Right atrium auricular region (tissue), 2 donors: Measurements from ENCODE around the gene PLPP6. TPM values are rescaled to one million over a fixed set of nuclear protein-coding genes. Genes with fewer than 3 reads are reported as not detected.

Source experiments
- DNase-seq: peaks from one replicate; pipeline ENCODE4 v3.0.0-alpha.2; 2019; ENCODE audit warnings: low spot score
- H3K27ac ChIP-seq, 2 donors: fragments of 200-600 bp; sonication (generic); 1 replicate in 1 of 2; 2 replicates in 1 of 2; pipeline ENCODE4 v1.5.1; 2016 to 2019
- H3K27me3 ChIP-seq, 2 donors: fragments of 200-600 bp; sonication (generic); one replicate each; pipeline versions ENCODE4 v1.5.1 to v1.6.0; 2017 to 2019
- H3K36me3 ChIP-seq: fragments of 200-600 bp; sonication (generic); one replicate; pipeline ENCODE4 v1.5.1; 2016
- H3K4me1 ChIP-seq, 2 donors: fragments of 200-600 bp; sonication (generic); one replicate each; pipeline versions ENCODE4 v1.5.1 to v1.6.0; 2017 to 2019
- H3K4me3 ChIP-seq, 2 donors: fragments of 200-600 bp; sonication (generic); 1 replicate in 1 of 2; 2 replicates in 1 of 2; pipeline ENCODE4 v1.5.1; 2017 to 2019; ENCODE audit warnings: mild to moderate bottlenecking in 1 of 2, moderate library complexity in 1 of 2
- H3K9me3 ChIP-seq, 2 donors: fragments of 200-600 bp; sonication (generic); one replicate each; pipeline ENCODE4 v1.5.1; 2019
- CTCF ChIP-seq, 2 donors: fragments of 200-600 bp; sonication (generic); IDR thresholded peaks; one replicate each; pipeline ENCODE4 v1.5.1; 2019; ENCODE audit warnings: antibody characterized with exemption in 2 of 2
- total RNA-seq, 2 donors: library from RNA; depleted of rRNA; stranded (reverse); fragments of >200 nt; gene quantifications; one replicate each; pipeline ENCODE4 v1.1.0, GENCODE V29; 2016

PLPP6 gene
- total RNA-seq, 2 donors from 2014 or later: 3.9 to 4.1 TPM

GRCh38 chr9:4670591-4670990 lies 8.5 kb downstream of the PLPP6 start:
- Histone ChIP-seq H3K4me3 (no peak overlapping the region), H3K4me1 (peaks cover 0 to 11% of the 10 kb centered on the region in 2 donors), H3K27ac (no peak overlapping the region), H3K9me3 (no peaks in the 10 kb centered on the region), H3K27me3 (no peaks in the 10 kb centered on the region), H3K36me3 (no peaks in the 10 kb centered on the region)
- no peak for TF ChIP-seq CTCF (IDR thresholded peaks at IDR 0.05)
- DNase-seq: no peak

GRCh38 chr9:4671737-4672136 lies 9.6 kb downstream of the PLPP6 start:
- Histone ChIP-seq H3K4me3 (no peak overlapping the region), H3K27me3 (no peaks in the 10 kb centered on the region), H3K4me1 (peaks cover 0 to under 1% of the 10 kb centered on the region in 2 donors), H3K27ac (no peak overlapping the region), H3K36me3 (no peaks in the 10 kb centered on the region), H3K9me3 (no peaks in the 10 kb centered on the region)
- TF ChIP-seq CTCF (IDR thresholded peaks at IDR 0.05): no peak
- no peak for DNase-seq

- no peaks in the 10 kb centered on the region for H3K9me3 ChIP-seq
- TF ChIP-seq CTCF (IDR thresholded peaks at IDR 0.05): no peak
- DNase-seq: no peak
- H3K27ac ChIP-seq: no peak overlapping the region
- no peaks in the 10 kb centered on the region for H3K36me3 ChIP-seq
- no peak overlapping the region for H3K4me3 ChIP-seq
- H3K4me1 ChIP-seq: peaks cover 0 to 4% of the 10 kb centered on the region in 2 donors
- H3K27me3 ChIP-seq: no peaks in the 10 kb centered on the region
These were observed 12.7 kb downstream of the PLPP6 start for GRCh38 chr9:4674783-4675182.

DNA sequence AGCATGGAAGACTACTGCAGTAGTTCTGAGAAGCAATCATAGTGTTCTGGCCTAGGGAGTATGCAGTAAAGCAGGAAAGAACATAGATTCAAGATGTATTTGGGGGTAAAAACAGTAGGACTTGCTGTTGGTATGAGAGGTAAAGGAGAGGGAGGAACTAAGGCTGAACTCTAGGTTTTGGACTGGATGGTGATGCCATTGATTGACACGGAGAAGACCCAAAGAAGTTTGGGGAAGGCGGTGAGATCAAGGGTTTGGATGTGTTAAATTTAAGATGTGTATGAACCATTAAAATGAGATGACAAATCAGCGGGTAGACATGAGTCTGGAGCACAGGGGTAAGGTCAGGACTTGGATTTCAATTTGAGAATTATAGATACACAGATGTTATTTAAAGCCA lies 15.3 kb downstream of the PLPP6 start:
- H3K36me3 ChIP-seq: no peaks in the 10 kb centered on the region
- no peak overlapping the region for H3K4me3 ChIP-seq
- no peaks in the 10 kb centered on the region for H3K27me3 ChIP-seq
- H3K9me3 ChIP-seq: no peaks in the 10 kb centered on the region
- DNase-seq: no peak
- H3K4me1 ChIP-seq: peaks cover 0 to 19% of the 10 kb centered on the region in 2 donors
- TF ChIP-seq CTCF (IDR thresholded peaks at IDR 0.05): no peak
- H3K27ac ChIP-seq: no peak overlapping the region

- no peak for TF ChIP-seq CTCF (IDR thresholded peaks at IDR 0.05)
- Histone ChIP-seq H3K27ac (peak overlapping the region; percentile 96 to 98), H3K4me1 (peaks cover 0 to 19% of the 10 kb centered on the region in 2 donors), H3K9me3 (no peaks in the 10 kb centered on the region), H3K36me3 (no peaks in the 10 kb centered on the region), H3K27me3 (no peaks in the 10 kb centered on the region), H3K4me3 (peak overlapping the region; percentile 78 to 90)
- DNase-seq: no peak
These were observed 16.7 kb downstream of the PLPP6 start for GRCh38 chr9:4678679-4679267.
